ENCODE measurements around the gene PSMB10.
"Not testable (repeated sequence)": the region's sequence is repeated elsewhere in the genome, so short reads cannot be mapped to it uniquely, and the experiment has no call there.

Gene PSMB10

DNA sequence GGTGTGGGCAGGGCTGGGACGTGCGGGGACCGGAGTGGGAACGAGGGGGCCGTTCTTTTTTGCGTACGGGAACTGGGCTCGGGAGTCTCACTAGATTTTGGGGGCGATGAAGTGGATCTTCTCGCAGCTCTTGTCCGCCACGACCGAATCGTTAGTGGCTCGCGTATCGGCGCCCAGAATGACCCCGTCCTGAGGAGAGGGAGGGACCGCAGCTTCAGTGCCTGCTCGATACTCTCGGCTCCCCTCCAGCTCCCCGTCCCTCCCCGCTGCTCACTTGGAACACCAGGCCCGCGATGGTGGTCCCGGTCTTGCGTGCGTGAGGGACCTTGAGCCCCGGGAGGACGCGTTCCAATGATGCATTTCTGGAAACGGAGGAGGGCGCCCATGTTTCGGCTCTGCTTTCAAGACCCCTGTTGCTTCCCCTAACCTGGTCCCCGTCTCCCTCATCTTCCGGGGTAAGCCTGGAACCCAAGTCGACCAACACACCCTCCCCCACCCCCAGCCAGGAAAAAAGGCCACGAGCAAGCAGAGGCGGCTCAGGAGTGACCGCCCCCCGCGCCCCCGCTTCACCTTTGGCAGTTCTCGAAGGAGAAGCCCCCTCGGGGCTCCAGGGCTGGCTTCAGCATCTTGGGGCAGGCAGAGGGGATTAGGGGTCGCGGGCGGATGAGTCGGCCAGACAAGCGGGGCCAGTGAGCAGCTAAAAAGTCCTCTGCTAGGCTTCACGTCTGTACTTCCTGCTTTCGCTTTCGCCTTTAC is at the start of gene PSMB10:
PSMB10 (minus strand) TSS at position 727 of the 756 bp plus-strand sequence; CDS start at position 626, 101 bp downstream.
- no peak for DNase-seq

DNA sequence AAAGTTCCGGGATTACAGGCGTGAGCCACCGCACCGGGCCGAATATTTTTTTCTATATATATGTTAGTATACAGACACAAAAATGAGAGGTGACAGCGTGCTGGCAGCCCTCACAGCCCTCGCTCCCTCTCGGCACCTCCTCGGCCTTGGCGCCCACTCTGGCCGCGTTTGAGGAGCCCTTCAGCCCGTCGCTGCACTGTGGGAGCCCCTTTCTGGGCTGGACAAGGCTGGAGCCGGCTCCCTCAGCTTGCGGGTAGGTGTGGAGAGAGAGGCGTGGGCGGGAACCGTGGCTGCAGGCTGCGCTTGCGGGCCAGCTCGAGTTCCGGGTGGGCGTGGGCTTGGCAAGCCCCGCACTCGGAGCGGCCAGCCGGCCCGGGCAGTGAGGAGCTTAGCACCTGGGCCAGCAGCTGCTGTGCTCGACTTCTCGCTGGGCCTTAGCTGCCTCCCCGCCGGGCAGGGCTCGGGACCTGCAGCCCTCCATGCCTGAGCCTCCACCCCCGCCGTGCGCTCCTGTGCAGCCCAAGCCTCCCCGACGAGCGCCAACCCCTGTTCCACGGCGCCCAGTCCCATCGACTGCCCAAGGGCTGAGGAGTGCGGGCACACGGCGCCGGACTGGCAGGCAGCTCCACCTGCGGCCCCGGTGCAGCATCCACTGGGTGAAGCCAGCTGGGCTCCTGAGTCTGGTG is 45.5 kb upstream of the PSMB10 start:
- no peak for DNase-seq

DNA sequence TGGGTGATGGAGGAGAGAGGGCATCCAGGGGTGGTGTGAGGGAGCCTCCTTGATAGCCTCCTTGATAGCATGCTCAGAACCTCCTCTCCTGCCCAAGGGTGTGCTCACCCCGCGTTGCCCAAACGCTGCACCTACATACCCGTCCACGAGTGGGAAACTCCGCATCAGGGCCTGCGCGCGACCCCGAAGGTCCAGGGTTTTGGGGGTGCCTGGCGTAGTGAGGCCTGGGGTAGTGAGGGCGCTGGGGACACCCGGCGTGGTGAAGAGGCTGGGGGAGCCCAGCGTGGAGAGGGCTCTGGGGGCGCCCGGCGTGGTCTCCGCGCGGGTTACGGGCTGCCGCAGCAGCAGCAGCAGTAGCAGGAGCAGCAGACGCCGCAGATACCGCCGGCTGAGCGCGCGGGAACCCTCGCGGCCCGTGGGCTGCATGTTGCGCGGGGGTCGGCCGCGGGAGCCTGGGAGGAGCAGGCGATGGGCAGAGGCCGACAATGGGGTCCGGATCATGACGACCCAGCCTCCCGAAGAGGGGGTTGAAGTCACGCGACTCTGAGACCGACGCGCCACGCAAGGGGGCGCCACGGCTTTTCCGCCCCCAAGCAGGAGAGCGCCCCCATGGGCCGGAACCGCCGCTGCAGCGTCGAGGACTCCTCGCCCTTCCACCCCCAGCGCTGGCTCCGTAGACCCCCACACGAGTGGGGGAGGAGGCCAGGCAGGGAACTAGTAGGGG is 43.5 kb upstream of the PSMB10 start, which contains the start of gene DPEP3:
DPEP3 (minus strand) TSS at position 545 of the 724 bp plus-strand sequence; CDS start at position 426, 119 bp downstream.
- no peak for DNase-seq

DNA sequence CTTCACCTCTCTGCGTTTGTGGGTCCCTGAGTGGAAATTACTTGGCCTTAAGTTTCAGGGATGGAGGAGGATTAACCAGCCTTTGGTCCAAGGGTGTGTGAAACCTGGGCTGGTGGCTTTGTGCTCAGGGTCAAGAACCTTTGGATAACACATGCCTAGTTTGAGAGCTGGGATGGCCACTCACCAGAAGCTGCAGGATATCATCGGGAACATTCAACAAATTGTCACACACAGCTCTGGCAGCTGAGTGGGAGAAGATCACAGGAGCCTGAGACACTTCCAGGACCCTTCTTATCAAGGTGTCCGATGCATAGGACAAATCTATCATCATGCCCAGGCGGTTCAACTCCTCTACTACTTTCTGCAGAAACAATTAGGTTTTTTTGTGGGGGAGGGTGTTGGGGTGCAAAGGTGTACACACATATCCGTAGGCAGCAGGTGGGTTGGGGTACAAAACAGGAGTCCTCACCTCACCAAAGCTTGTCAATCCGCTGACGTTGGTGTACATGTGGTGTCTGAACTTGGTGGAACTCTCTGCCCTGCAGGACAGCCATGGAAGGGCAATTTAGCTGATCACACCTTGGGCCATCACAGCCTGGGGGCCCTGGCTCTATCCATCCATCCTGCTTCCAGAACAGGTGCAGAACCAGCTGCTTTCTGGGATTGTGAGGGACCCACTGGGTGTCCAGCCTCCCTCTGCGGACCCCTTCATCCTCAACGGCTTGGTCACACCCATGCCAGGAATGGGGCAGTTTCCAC is 41.0 kb upstream of the PSMB10 start:
- DNase-seq: no peak

DNA sequence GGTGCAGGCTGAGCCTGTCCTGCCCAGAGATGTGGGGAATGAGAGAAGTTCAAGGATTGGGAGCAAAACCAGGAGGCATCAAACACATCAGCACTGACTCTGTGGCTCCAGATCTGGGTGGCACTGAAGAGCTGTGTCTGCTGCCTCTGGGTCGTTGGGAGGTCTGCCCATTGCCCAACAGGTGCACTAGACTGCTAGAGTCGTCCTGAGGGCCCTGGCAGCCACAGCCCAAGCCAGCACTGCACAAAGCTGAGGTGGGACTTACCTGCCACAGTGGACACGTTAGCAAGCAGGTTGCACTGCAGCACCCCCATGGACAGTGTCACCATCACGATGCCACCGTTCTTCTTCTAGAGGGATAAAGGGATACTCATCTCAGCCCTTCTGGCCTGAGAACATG is 40.4 kb upstream of the PSMB10 start:
- no peak for DNase-seq

DNA sequence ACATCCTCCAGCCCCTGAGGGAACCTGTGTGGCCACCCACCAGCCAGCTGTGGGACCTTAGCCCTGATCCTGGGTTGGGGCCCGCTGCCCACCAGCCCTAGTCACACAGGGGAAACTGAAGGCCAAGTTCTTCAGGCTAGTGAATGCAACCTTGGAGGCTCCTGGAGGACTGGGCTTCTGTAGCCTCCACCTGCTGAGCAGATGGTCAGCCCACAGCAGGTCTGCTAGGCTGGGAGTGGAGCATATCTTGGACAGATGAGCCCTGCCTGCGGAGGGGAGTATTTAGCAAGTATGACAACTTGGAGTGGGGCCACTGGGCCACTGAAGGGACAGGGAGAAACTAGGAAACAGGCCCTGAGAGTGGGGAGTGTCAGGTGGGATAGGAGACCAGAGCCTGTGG is 39.6 kb upstream of the PSMB10 start:
- no peak for DNase-seq

DNA sequence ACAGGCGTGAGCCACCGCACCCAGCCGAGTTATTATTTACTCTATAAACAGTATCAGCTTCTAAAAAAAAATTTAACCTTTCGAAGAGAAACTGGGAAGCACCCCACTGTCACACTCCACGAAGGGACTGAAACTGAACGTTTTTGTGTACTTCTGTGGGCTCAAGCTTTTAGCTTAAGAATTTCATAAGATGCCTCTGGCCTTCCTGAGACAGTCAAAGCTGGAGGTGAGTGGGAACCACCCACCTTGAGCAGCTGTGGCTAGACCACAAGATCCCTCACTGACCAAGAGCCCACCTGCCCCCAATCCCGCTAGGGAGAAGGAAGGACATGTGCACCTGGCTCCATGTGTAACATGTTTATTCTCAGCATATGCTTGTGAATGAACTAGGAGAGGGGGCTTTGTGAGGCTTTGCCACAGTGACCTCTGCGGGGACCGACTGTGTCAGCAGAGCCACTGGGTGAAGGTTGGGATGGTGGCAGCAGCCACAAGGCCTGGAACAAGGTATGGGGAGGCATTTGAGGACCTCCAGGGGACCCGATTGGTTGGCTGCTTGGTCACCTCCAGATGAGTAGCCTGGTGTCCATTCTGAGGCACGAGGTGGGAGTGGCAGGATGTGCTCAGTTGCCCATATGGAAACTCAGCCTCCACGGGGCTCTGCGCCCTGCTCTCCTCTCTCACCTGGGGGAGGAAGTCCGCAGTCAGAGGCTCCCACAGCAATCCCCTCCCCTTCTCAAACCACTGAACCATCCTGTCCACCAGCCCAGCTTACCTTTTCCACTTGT is 38.9 kb upstream of the PSMB10 start:
- DNase-seq: no peak

DNA sequence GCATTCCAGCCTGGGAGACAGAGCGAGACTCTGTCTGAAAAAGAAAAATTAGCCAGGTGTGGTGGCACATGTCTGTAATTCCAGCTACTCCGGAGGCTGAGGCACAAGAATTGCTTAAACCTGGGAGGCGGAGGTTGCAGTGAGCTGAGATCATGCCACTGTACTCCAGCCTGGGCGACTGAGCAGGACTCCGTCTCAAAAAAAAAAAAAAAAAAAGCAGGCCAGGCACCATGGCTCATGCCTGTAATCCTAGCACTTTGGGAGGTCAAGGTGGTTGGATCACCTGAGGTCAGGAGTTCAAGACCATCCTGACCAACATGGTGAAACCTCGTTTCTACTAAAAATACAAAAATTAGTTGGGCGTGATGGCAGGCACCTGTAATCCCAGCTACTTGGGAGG is 35.6 kb upstream of the PSMB10 start:
- not testable (repeated sequence) for DNase-seq

DNA sequence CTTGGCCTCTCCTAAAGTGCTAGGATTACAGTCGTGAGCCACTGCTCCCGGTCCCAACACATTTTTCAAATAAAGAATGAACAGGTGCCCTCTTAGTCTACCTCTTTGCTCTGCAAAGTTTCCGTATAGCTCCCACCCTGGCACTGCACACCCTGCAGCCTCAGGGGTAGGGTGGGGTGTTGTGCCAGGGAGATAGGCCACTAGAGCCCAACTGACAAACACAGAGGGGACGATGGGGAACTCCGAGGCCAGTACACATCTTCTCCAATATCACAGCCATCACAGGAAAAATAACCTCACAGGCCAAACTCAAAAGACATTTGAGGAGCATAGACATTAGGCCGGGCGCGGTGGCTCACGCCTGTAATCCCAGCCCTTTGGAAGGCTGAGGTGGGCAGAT is 34.5 kb upstream of the PSMB10 start:
- DNase-seq: no peak

DNA sequence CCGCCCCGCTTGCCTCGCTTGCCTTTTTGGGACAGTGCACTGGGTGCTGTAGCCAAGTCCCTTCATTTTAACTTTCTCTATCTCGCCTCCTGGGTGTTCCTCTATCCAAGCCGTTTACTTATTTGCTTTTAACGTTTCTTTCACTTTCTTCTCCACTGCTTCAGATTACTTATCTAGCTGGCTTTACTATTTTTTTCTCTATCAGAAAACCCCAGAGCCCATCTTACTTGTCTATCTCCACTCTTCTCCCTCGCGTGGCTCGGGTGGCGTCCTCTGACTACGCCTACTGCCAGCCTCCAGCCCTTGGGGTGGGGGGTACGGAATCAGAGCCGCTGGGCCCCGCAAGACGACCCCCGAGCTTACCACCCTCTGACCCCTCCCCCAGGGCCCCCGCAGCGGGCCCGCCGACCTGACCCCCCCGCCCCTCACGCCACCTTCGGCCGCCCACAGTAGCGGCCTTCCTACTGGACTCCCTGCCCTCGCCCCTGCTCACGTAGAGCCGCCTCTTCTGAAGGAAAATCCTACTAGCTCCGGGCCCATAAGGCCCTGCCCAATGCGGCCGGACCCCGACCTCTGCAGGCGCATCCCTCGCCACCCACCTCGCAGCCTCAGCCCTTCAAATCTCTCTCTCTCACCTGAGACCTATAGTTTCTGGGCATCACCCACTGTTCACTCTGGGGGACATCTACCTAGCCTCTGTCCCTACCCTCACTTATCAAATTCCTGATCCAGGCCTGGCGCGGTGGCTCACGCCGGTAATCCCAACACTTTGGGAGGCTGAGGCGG is 32.8 kb upstream of the PSMB10 start:
- no peak for DNase-seq

DNA sequence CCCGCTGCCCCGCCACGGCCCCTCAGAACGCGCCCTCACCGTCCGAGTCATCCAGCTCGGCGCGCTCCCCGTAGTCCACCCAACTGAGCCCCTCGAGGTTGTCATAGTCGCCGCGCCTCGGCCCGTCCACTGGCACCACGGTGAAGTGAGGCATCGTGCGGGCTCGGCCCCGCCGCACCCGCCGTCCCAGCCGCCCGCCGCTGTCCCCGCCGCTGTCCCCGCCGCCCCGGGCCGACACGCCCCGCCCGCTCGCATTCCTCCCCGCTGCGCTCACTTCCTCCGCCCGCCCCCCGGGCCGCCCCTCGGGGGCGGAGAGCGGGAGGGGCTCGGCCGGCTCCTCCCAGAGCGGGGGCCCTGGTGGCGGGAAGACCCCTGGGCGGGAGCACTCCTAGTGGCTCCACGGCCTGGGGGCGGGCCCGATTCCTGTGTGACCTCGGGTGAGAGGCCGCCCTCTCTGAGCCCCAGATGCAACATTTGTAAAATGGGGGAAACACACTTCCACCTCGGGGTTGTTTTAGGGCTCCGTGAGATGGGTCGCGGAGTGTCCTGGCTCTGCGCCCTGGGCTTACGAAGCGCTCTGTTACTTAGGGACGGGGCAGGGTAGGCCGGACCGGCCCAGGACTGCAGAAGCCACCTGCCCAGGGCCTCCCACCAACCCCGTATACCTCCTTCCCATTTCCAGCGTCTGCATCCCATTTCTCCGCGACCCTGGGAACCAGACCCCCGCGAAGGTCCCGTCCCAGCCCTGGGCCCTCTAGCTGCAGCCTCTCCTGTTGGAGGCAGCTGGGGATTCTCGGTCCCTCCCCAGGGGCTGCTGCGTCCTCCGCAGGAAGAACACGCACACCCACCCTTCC is 32.0 kb upstream of the PSMB10 start, which contains the start of gene SLC12A4:
SLC12A4 (minus strand) TSS at position 238 of the 854 bp plus-strand sequence; CDS start at position 154, 84 bp downstream.
- DNase-seq: peak; percentile 37

DNA sequence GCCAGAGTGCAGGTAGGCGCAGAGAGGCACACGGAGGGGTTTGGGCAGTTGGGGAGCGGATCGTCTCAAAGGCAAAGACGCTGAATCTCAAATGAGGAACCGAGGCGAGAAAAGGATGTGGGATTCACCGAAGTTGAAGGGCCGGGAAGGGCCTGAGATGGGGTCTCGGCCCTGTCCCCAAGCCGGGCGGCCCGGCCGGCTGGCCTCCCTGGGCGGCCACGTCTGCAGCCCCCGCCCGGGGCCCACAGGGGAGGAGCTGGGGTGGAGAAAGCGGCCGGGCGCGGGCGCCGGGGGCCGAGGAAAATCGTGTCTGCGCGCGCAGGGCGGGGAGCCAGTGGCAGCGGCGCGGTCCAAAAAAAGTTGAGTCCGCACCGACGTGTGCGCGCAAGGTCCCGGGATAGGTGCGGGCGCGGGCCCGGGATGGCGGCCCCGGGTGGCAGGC is 31.3 kb upstream of the PSMB10 start:
- DNase-seq: no peak

DNA sequence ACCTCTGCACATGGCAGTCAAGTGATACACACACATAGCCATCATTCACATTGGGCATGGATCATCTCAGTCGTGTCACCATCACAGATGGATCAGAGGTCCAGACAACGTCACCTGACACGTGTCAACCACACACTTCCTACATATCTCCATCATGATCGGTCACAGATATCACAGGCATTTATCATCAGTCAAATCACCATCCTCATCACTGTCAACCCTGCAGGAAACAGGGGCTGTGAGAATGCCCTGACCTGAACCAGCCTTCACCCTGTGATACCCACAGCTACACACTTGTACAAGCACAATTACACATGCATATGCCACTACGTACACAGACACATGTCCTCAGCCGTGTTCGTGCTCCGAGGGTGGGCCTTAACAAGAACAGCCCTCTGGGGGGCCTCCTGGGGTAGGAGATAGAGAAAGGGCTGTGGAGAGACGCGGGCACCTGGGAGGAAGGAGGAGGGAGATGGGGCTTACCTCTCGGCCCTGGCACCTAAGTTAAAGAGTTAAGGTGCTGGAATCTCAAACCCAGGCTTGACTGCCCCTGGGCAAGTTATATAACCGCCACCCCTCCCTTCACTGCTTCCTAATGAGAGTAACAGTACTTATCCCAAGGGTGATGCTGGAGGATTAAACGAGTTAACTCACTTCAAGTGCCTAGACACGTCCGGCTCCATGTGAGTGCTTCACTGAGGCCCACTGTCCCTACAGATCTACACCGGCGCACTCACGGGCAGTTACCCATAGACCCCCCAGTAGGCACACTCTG is 30.7 kb upstream of the PSMB10 start:
- no peak for DNase-seq

DNA sequence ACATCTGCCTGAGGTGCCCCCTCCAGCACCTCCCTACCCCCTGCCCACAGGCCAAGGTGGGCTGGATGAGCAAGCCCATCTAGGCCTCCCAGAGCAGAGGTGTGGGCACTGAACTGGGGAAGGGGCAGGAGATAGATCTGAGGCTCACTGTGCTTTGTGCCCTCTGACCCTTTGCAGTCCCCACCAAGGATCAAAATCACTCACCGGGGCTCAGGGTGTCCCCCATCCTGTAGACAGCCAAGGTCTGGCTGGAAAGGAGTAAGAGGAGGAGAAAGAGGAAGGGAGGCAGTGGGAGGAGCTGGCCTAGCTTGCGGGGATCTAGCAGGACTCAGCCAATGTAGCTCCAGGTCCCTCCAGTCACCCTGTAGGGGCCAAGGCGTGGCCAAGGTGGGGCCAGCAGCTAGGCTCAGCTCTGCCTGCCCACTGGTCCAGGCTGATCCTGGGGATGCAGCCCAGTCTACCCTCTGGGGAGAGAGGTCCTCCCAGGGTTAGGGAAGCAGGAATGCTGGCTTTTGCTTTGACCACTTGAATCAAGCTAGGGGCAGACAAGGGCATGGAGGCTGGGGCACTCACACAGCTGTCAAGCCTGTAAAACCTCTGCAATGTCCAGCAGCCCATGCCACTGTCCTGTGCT is 30.0 kb upstream of the PSMB10 start:
- DNase-seq: no peak

DNA sequence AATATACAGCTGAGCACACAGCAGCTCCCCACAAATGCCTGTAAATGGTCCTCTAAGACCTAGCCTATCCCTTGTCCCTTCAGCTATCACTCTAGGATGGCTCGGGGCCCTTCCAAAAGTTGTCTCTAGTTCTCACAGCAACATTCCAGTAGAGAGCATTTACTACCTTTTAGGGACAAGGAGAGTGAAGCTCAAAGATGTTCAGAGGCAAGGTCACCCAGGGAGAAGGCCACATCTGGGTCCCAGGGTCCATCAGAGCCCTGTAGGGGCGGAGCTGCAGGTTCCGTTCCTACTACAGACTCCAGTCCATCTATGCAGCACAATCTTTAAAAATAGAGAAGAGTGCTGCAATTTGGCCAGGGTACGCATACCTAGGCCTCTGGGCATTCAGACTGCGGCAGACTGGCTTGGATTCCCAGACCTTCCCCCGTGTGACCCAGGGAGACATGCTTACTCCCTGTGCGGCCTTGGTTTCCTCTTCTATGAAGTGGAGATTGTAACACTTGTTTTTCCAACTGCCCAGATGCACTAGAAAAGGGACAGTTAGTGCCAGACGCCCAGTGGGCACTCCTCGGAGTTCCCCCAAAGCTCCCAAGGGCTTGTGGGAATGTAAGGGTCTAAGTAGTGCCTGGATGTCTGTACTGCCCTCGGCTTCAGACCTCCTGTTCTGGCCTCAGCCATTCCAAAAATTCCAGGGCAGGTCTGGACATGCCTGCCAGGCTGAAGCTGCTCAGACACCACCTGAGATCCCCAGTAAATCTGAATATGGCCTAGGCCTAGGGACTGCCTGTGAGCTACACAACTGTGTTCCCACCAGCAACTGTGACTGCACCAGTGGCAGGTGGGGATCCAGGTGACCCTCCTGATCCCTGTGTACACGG is 29.3 kb upstream of the PSMB10 start:
- DNase-seq: no peak

DNA sequence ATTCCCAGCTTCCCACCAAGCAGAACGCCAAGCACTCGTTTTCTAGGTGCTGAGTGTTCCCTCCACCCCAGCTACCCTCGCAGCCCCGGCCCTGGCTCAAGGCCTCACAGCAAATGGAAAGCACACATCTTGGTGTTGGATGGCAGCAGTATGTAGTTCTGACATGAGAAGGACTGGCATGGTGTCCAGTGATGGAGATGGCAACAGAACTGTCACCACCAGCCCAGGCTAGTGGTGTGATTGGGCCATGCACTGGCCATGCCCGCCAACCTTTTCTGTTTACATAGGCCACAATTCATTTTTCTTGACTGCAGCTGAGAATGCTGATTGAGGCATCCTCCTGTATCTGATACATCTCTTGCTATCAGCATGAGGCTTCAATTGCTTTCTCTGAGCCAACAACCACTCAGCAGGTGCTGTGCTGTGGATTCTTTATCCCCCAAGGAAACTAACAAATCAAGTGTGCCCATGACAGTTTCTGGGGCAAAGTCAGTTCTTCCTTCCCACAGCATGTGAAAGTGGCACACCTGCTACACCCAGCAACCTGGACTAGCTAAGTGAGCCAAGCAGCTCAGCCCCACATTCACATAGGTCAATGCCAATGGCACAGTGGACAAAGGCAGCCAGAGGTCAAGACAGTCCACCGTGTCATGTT is 28.0 kb upstream of the PSMB10 start:
- DNase-seq: no peak
